ENCODE results near the gene SLC2A13. TPM values are rescaled to one million over a fixed set of nuclear protein-coding genes. Genes with fewer than 3 reads are reported as not detected.

Gene SLC2A13
- polyA plus RNA-seq, 4 donors: 1.1 to 28.5 (median 3.0) TPM

DNA sequence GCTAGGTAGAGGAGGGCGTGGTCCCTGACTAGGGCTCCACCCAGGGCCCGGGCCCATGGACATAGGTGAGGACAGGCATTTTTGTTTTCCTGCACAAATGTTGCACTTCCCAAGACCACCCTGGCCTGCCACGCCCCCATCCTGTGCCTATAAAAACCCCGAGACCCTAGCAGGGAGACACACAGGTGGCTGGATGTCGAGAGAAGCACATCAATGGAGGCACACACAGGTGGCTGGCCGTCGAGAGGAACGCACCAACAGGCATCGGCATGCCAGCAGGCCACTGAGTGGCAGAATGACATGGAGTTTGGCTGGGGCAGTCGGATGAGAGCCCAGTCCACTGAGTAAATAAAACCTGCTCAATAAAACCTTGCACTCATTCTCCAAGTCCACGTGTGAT, 328.4 kb downstream of the SLC2A13 start:
- no peak for FAIRE-seq
- Histone ChIP-seq H3K9me3 (ENCODE audit: control insufficient read depth in 2 of 2, insufficient read depth in 1 of 2, low read depth in 1 of 2, low read length in 1 of 2) (no peaks in the 10 kb centered on the region), H3K4me3 (ENCODE audit: low read depth in 1 of 3, low read length in 3 of 3) (no peak overlapping the region), H3K36me3 (ENCODE audit: control insufficient read depth in 3 of 3, insufficient read depth in 2 of 3, low read depth in 1 of 3, low read length in 3 of 3) (no peaks in the 10 kb centered on the region), H3K27me3 (ENCODE audit: control insufficient read depth in 3 of 3, insufficient read depth in 3 of 3, low read length in 3 of 3) (no peaks in the 10 kb centered on the region), H3K27ac (ENCODE audit: low read depth in 1 of 3, low read length in 2 of 3) (no peak overlapping the region), H3K4me1 (ENCODE audit: control insufficient read depth in 3 of 3, insufficient read depth in 2 of 3, low read depth in 1 of 3, low read length in 2 of 3) (no peaks in the 10 kb centered on the region)
- WGBS, 3 donors: 90 to 91% (median 91%) methylated on average over 11 of the region's 11 CpGs
- DNase-seq: no peak

DNA sequence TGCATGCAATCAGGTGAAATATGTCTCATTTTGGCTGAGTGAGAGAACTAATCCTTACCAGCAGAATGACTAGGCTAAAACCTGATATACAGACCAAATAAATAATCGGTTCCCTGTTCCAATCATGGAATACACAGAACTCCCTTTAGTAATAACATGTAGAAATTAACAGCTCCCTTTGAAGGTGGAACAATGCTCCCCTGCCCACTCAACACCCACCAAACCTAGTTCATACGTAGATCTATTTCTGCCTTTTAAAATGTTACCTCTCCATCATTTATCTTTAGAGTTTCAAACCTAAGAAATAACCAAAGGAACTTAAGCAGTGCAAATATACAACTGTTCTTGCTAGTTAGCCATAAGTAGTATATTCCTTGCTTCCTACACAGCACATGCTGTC, 332.6 kb downstream of the SLC2A13 start:
- Histone ChIP-seq H3K36me3 (ENCODE audit: control insufficient read depth in 3 of 3, insufficient read depth in 2 of 3, low read depth in 1 of 3, low read length in 3 of 3) (no peaks in the 10 kb centered on the region), H3K4me3 (ENCODE audit: low read depth in 1 of 3, low read length in 3 of 3) (no peak overlapping the region), H3K27ac (ENCODE audit: low read depth in 1 of 3, low read length in 2 of 3) (no peak overlapping the region), H3K27me3 (ENCODE audit: control insufficient read depth in 3 of 3, insufficient read depth in 3 of 3, low read length in 3 of 3) (no peaks in the 10 kb centered on the region), H3K4me1 (ENCODE audit: control insufficient read depth in 3 of 3, insufficient read depth in 2 of 3, low read depth in 1 of 3, low read length in 2 of 3) (no peaks in the 10 kb centered on the region), H3K9me3 (ENCODE audit: control insufficient read depth in 2 of 2, insufficient read depth in 1 of 2, low read depth in 1 of 2, low read length in 1 of 2) (no peaks in the 10 kb centered on the region)
- DNase-seq (no peak), FAIRE-seq (no peak)
- WGBS, 3 donors: 85 to 98% (median 88%) methylated on average over 2 of the region's 2 CpGs

DNA sequence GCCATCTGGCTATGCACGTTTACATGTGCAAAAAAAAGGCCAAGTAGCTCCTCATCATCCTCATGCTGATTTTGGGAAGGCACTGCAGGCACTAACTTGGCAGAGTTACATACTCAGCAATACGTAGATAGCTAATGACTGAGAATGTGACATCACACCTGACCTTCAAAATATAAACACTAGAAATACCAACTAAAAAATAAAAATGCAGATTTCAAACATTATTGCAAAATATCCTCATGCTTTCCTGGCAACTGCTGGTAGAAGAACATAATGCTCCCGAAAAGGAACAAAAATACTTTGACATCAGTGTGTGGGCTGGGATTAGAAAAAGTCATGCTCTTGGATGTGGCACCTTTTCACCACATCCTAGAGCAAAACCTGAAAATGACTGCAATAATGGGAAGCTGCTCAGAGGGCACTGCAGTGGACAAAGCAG, 333.0 kb downstream of the SLC2A13 start:
- Histone ChIP-seq H3K27me3 (ENCODE audit: control insufficient read depth in 3 of 3, insufficient read depth in 3 of 3, low read length in 3 of 3) (no peaks in the 10 kb centered on the region), H3K9me3 (ENCODE audit: control insufficient read depth in 2 of 2, insufficient read depth in 1 of 2, low read depth in 1 of 2, low read length in 1 of 2) (no peaks in the 10 kb centered on the region), H3K4me3 (ENCODE audit: low read depth in 1 of 3, low read length in 3 of 3) (no peak overlapping the region), H3K4me1 (ENCODE audit: control insufficient read depth in 3 of 3, insufficient read depth in 2 of 3, low read depth in 1 of 3, low read length in 2 of 3) (no peaks in the 10 kb centered on the region), H3K36me3 (ENCODE audit: control insufficient read depth in 3 of 3, insufficient read depth in 2 of 3, low read depth in 1 of 3, low read length in 3 of 3) (no peaks in the 10 kb centered on the region), H3K27ac (ENCODE audit: low read depth in 1 of 3, low read length in 2 of 3) (no peak overlapping the region)
- 76 to 89% (median 77%) methylated on average over 3 of the region's 3 CpGs for WGBS, 3 donors
- FAIRE-seq (no peak), DNase-seq (no peak)

DNA sequence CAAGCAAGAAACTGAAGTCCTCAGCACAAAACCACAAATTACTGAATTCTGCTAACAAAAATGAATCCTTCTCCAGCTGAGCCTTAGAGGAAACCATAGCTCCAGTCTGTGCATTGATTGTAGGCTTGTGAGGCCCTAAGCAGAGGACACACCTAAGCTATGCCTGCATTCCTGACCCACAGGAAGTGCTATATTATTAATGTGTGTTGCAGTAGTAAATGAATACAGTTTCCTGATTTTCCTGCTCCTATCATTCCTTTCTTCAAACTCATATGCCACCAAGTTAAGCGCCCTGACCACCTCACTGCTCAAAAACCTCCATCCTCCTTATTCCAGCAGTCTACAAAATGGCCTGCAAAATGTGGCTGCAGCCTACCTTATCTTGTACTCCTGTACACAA, 334.4 kb downstream of the SLC2A13 start:
- Histone ChIP-seq H3K4me1 (ENCODE audit: control insufficient read depth in 3 of 3, insufficient read depth in 2 of 3, low read depth in 1 of 3, low read length in 2 of 3) (no peaks in the 10 kb centered on the region), H3K36me3 (ENCODE audit: control insufficient read depth in 3 of 3, insufficient read depth in 2 of 3, low read depth in 1 of 3, low read length in 3 of 3) (no peaks in the 10 kb centered on the region), H3K4me3 (ENCODE audit: low read depth in 1 of 3, low read length in 3 of 3) (no peak overlapping the region), H3K27ac (ENCODE audit: low read depth in 1 of 3, low read length in 2 of 3) (no peak overlapping the region), H3K27me3 (ENCODE audit: control insufficient read depth in 3 of 3, insufficient read depth in 3 of 3, low read length in 3 of 3) (no peaks in the 10 kb centered on the region), H3K9me3 (ENCODE audit: control insufficient read depth in 2 of 2, insufficient read depth in 1 of 2, low read depth in 1 of 2, low read length in 1 of 2) (no peaks in the 10 kb centered on the region)
- FAIRE-seq (no peak), DNase-seq (no peak)
- WGBS, 3 donors: 94 to 100% (median 100%) methylated on average over 1 of the region's 1 CpG

DNA sequence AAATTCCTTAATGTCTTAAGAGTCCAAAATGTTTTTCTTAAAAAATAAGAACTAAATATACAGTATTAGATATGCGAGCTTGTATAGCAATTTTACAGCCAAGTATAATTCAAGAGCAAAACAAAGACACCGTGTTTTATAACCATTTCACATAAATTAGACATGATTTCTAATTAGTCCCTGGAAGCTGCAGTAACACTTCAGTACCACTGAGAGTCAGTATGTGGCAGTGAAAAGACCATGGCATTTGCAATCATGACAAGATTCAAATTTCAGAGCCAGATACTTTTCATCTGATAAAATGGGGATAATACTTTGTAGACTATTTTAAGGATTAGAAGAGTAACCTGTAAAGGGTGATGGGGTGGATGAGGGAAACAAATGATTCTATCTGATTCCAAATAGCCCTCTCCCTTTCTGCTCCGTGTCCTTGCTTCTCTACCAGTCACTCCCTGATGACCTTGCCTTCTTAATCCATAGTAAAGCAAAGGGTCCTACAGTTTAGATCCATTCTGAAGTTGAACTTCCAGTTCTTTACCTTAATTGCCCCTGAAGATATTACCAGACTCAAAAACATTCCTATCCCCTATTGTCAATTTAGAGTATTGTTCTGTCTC, 340.8 kb downstream of the SLC2A13 start:
- Histone ChIP-seq H3K27ac (ENCODE audit: low read depth in 1 of 3, low read length in 2 of 3) (no peak overlapping the region), H3K4me1 (ENCODE audit: control insufficient read depth in 3 of 3, insufficient read depth in 2 of 3, low read depth in 1 of 3, low read length in 2 of 3) (no peaks in the 10 kb centered on the region), H3K9me3 (ENCODE audit: control insufficient read depth in 2 of 2, insufficient read depth in 1 of 2, low read depth in 1 of 2, low read length in 1 of 2) (no peaks in the 10 kb centered on the region), H3K36me3 (ENCODE audit: control insufficient read depth in 3 of 3, insufficient read depth in 2 of 3, low read depth in 1 of 3, low read length in 3 of 3) (peaks cover 0 to 4% (median 0%) of the 10 kb centered on the region in 3 donors), H3K4me3 (ENCODE audit: low read depth in 1 of 3, low read length in 3 of 3) (no peak overlapping the region), H3K27me3 (ENCODE audit: control insufficient read depth in 3 of 3, insufficient read depth in 3 of 3, low read length in 3 of 3) (no peaks in the 10 kb centered on the region)
- DNase-seq (peak; percentile 24 to 26), FAIRE-seq (peak; percentile 26)
- WGBS, 3 donors: 47 to 59% (median 55%) methylated on average over 3 of the region's 3 CpGs

DNA sequence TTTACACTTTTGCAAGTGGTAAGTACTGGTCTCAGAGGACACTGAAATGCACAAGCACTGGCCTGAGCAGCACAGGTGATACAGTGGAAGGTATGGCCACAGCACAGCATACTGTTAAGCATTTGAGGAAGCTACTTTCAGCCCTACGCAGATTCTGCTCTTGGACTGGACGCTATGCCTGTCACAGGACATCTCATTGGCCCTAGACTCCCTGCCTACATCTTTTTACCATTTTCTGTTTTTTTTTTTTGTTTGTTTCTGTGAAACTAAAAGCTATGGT, 342.1 kb downstream of the SLC2A13 start:
- DNase-seq: no peak
- 96% methylated on average over 2 of the region's 2 CpGs for WGBS, 3 donors
- no peak overlapping the region for H3K27ac ChIP-seq (ENCODE audit: low read depth in 1 of 3, low read length in 2 of 3)
- no peaks in the 10 kb centered on the region for H3K27me3 ChIP-seq (ENCODE audit: control insufficient read depth in 3 of 3, insufficient read depth in 3 of 3, low read length in 3 of 3)
- no peak for FAIRE-seq
- H3K4me3 ChIP-seq (ENCODE audit: low read depth in 1 of 3, low read length in 3 of 3): no peak overlapping the region
- peaks cover 0 to 4% (median 0%) of the 10 kb centered on the region in 3 donors for H3K36me3 ChIP-seq (ENCODE audit: control insufficient read depth in 3 of 3, insufficient read depth in 2 of 3, low read depth in 1 of 3, low read length in 3 of 3)
- H3K4me1 ChIP-seq (ENCODE audit: control insufficient read depth in 3 of 3, insufficient read depth in 2 of 3, low read depth in 1 of 3, low read length in 2 of 3): no peaks in the 10 kb centered on the region
- H3K9me3 ChIP-seq (ENCODE audit: control insufficient read depth in 2 of 2, insufficient read depth in 1 of 2, low read depth in 1 of 2, low read length in 1 of 2): no peaks in the 10 kb centered on the region

DNA sequence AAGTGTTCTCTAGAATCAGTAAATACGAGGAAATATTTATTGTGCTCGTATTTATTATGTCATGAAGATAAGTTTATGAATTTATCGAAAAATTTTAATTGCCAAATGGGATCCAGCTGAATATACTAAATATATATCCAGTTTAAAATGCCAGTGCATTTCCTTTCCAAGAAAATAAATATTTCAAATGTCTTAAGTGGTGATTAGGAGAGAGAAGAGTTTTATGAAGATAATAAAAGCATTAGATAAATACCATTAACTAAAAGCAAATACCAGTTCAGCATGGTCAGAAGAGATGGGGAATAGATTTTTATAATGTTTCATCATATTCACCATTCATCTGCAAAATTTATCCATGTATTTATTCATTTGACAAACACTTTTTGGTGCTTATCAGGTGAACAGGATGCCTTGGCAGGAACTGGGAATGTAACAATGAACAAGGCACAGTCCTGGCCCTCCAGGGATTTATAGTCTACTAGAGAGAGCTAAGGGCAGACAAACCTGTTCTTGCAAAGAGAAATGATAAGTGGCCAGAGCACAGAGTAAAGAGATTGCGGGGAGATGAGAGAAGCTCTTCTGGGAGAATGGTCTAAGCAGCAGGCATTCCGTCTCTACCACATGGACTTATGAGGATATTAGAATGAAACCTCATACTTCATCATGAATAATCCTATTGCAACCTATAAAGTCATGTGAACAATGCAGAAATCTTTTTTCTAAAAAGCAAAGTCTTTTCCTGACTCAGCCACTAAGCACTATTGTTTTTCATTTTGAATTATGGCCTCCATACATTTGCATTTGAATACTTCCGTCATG, 342.6 kb downstream of the SLC2A13 start:
- no peak for FAIRE-seq

DNA sequence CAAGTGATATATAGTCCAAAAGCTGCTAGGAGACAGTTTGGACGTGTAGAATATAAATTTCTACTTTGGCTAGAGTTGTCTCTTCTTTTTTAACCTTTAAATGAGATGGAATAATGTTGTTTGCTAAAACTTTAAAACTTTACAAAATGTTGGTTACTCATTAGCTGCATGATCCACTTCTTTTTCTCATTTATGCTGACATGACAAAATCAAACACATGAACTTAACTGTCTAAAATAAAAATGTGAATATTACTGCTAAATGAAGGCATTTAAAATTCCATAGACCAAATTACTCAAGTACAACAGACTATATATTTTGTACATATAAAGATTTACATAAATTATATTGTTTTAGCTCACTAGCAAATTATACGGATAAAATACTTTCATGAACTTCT, 350.4 kb downstream of the SLC2A13 start:
- no peak overlapping the region for H3K27ac ChIP-seq (ENCODE audit: low read depth in 1 of 3, low read length in 2 of 3)
- H3K9me3 ChIP-seq (ENCODE audit: control insufficient read depth in 2 of 2, insufficient read depth in 1 of 2, low read depth in 1 of 2, low read length in 1 of 2): peaks cover 0 to 2% of the 10 kb centered on the region in 2 donors
- H3K4me1 ChIP-seq (ENCODE audit: control insufficient read depth in 3 of 3, insufficient read depth in 2 of 3, low read depth in 1 of 3, low read length in 2 of 3): no peaks in the 10 kb centered on the region
- DNase-seq (no peak), FAIRE-seq (no peak)
- H3K36me3 ChIP-seq (ENCODE audit: control insufficient read depth in 3 of 3, insufficient read depth in 2 of 3, low read depth in 1 of 3, low read length in 3 of 3): no peaks in the 10 kb centered on the region
- 85 to 93% (median 93%) methylated on average over 2 of the region's 2 CpGs for WGBS, 3 donors
- H3K27me3 ChIP-seq (ENCODE audit: control insufficient read depth in 3 of 3, insufficient read depth in 3 of 3, low read length in 3 of 3): no peaks in the 10 kb centered on the region
- no peak overlapping the region for H3K4me3 ChIP-seq (ENCODE audit: low read depth in 1 of 3, low read length in 3 of 3)

More for the DNA sequence above, 342.6 kb downstream of the SLC2A13 start:
- Histone ChIP-seq H3K36me3 (ENCODE audit: control insufficient read depth in 3 of 3, insufficient read depth in 2 of 3, low read depth in 1 of 3, low read length in 3 of 3) (peaks cover 0 to 4% (median 0%) of the 10 kb centered on the region in 3 donors), H3K27ac (ENCODE audit: low read depth in 1 of 3, low read length in 2 of 3) (no peak overlapping the region), H3K9me3 (ENCODE audit: control insufficient read depth in 2 of 2, insufficient read depth in 1 of 2, low read depth in 1 of 2, low read length in 1 of 2) (no peaks in the 10 kb centered on the region), H3K4me1 (ENCODE audit: control insufficient read depth in 3 of 3, insufficient read depth in 2 of 3, low read depth in 1 of 3, low read length in 2 of 3) (no peaks in the 10 kb centered on the region), H3K4me3 (ENCODE audit: low read depth in 1 of 3, low read length in 3 of 3) (no peak overlapping the region), H3K27me3 (ENCODE audit: control insufficient read depth in 3 of 3, insufficient read depth in 3 of 3, low read length in 3 of 3) (no peaks in the 10 kb centered on the region)
- no peak for DNase-seq
- WGBS, 3 donors: 89 to 94% (median 91%) methylated on average over 6 of the region's 6 CpGs
